Activated T-cell treated with anti-CD3 and anti-CD28 coated beads, Interleukin-2, amount 50 U/mL, for 4 hours (primary cell): Measurements from ENCODE around the gene SRRM3. TPM values are rescaled to one million over a fixed set of nuclear protein-coding genes. Genes with fewer than 3 reads are reported as not detected.
"Not testable (repeated sequence)": the region's sequence is repeated elsewhere in the genome, so short reads cannot be mapped to it uniquely, and the experiment has no call there.

Source experiments
- ATAC-seq, 2 donors: fragments of 200-7000 bp; cut with Tn5 transposase; one replicate each; pipeline ENCODE4 v1.10.0; 2021
- DNase-seq: peaks from one replicate; pipeline ENCODE4 v3.0.0-alpha.2; 2020
- H3K27me3 Mint-ChIP-seq: one replicate; pipeline ENCODE4 v1.8.0; 2021; ENCODE audit warnings: low read depth, mixed read lengths
- H3K36me3 Mint-ChIP-seq: one replicate; pipeline ENCODE4 v1.8.0; 2022; ENCODE audit warnings: mixed read lengths; ENCODE audit not compliant: insufficient read depth
- H3K4me1 Mint-ChIP-seq: one replicate; pipeline ENCODE4 v1.8.0; 2021; ENCODE audit warnings: low read depth, mixed read lengths
- H3K4me3 Mint-ChIP-seq: one replicate; pipeline ENCODE4 v1.8.0; 2021; ENCODE audit warnings: mild to moderate bottlenecking, moderate library complexity, mixed read lengths
- H3K9me3 Mint-ChIP-seq: one replicate; pipeline ENCODE4 v1.8.0; 2021; ENCODE audit warnings: mixed read lengths
- total RNA-seq, 3 donors: library from RNA; stranded (reverse); gene quantifications; one replicate each; pipeline ENCODE4 v1.2.1, GENCODE V29; 2021

SRRM3 gene
- total RNA-seq, 3 donors from 2014 or later, result 0.10 TPM; not detected in 2

GRCh38 chr7:76173566-76174205 lies 28.0 kb upstream of the SRRM3 start:
- H3K27me3 Mint-ChIP-seq, result no peaks in the 10 kb centered on the region
- peaks cover 3% of the 10 kb centered on the region for H3K4me1 Mint-ChIP-seq
- ATAC-seq (no peak), DNase-seq (no peak)
- no peak overlapping the region for H3K4me3 Mint-ChIP-seq
- no peaks in the 10 kb centered on the region for H3K36me3 Mint-ChIP-seq
- no peaks in the 10 kb centered on the region for H3K9me3 Mint-ChIP-seq

- not testable (repeated sequence) for H3K4me3 Mint-ChIP-seq, ATAC-seq, H3K9me3 Mint-ChIP-seq, H3K4me1 Mint-ChIP-seq, H3K27me3 Mint-ChIP-seq, DNase-seq, H3K36me3 Mint-ChIP-seq
These were observed 24.7 kb upstream of the SRRM3 start for GRCh38 chr7:76176951-76177350.

GRCh38 chr7:76179686-76180085 lies 22.0 kb upstream of the SRRM3 start:
- no peak for DNase-seq
- no peak for ATAC-seq
- Mint-ChIP-seq H3K4me3 (no peak overlapping the region), H3K9me3 (no peaks in the 10 kb centered on the region), H3K4me1 (peaks cover 3% of the 10 kb centered on the region), H3K36me3 (no peaks in the 10 kb centered on the region), H3K27me3 (no peaks in the 10 kb centered on the region)

GRCh38 chr7:76182225-76182960 lies 19.3 kb upstream of the SRRM3 start:
- Mint-ChIP-seq H3K4me3 (no peak overlapping the region), H3K27me3 (no peaks in the 10 kb centered on the region), H3K36me3 (no peaks in the 10 kb centered on the region), H3K9me3 (no peaks in the 10 kb centered on the region), H3K4me1 (peaks cover 3% of the 10 kb centered on the region)
- no peak for ATAC-seq
- DNase-seq, result no peak

GRCh38 chr7:76185187-76185896 lies 16.4 kb upstream of the SRRM3 start:
- Mint-ChIP-seq H3K36me3 (no peaks in the 10 kb centered on the region), H3K9me3 (no peaks in the 10 kb centered on the region), H3K27me3 (peaks cover 7% of the 10 kb centered on the region), H3K4me1 (no peaks in the 10 kb centered on the region), H3K4me3 (no peak overlapping the region)
- ATAC-seq (no peak), DNase-seq (no peak)

- DNase-seq (no peak), ATAC-seq (no peak)
- no peaks in the 10 kb centered on the region for H3K36me3 Mint-ChIP-seq
- H3K27me3 Mint-ChIP-seq, result peaks cover 7% of the 10 kb centered on the region
- H3K4me1 Mint-ChIP-seq, result no peaks in the 10 kb centered on the region
- H3K9me3 Mint-ChIP-seq, result no peaks in the 10 kb centered on the region
- H3K4me3 Mint-ChIP-seq, result no peak overlapping the region
These were observed 14.4 kb upstream of the SRRM3 start for GRCh38 chr7:76187272-76187671.

- peaks cover 10% of the 10 kb centered on the region for H3K27me3 Mint-ChIP-seq
- no peaks in the 10 kb centered on the region for H3K36me3 Mint-ChIP-seq
- DNase-seq, result no peak
- no peaks in the 10 kb centered on the region for H3K9me3 Mint-ChIP-seq
- H3K4me3 Mint-ChIP-seq, result no peak overlapping the region
- no peak for ATAC-seq
- no peaks in the 10 kb centered on the region for H3K4me1 Mint-ChIP-seq
These were observed 12.4 kb upstream of the SRRM3 start for GRCh38 chr7:76189276-76189675.

- Mint-ChIP-seq H3K9me3 (no peaks in the 10 kb centered on the region), H3K4me3 (no peak overlapping the region), H3K36me3 (no peaks in the 10 kb centered on the region), H3K27me3 (peaks cover 15% of the 10 kb centered on the region), H3K4me1 (no peaks in the 10 kb centered on the region)
- ATAC-seq (no peak), DNase-seq (no peak)
These were observed 9.9 kb upstream of the SRRM3 start for GRCh38 chr7:76191783-76192240.

- DNase-seq (no peak), ATAC-seq (no peak)
- Mint-ChIP-seq H3K9me3 (no peaks in the 10 kb centered on the region), H3K4me3 (no peak overlapping the region), H3K4me1 (no peaks in the 10 kb centered on the region), H3K27me3 (peaks cover 17% of the 10 kb centered on the region), H3K36me3 (no peaks in the 10 kb centered on the region)
These were observed 8.2 kb upstream of the SRRM3 start for GRCh38 chr7:76193466-76193865.

- H3K4me1 Mint-ChIP-seq, result no peaks in the 10 kb centered on the region
These were observed 7.8 kb upstream of the SRRM3 start for GRCh38 chr7:76193883-76194282.

GRCh38 chr7:76196786-76197185 lies 4.9 kb upstream of the SRRM3 start:
- no peak for DNase-seq
- no peak overlapping the region for H3K4me3 Mint-ChIP-seq
- ATAC-seq, result no peak
- H3K27me3 Mint-ChIP-seq, result peaks cover 21% of the 10 kb centered on the region
- no peaks in the 10 kb centered on the region for H3K4me1 Mint-ChIP-seq
- no peaks in the 10 kb centered on the region for H3K9me3 Mint-ChIP-seq
- H3K36me3 Mint-ChIP-seq, result no peaks in the 10 kb centered on the region

More at GRCh38 chr7:76193883-76194282, 7.8 kb upstream of the SRRM3 start:
- Mint-ChIP-seq H3K36me3 (no peaks in the 10 kb centered on the region), H3K9me3 (no peaks in the 10 kb centered on the region), H3K4me3 (no peak overlapping the region), H3K27me3 (peaks cover 17% of the 10 kb centered on the region)
- DNase-seq (no peak), ATAC-seq (no peak)

- no peaks in the 10 kb centered on the region for H3K36me3 Mint-ChIP-seq
- DNase-seq (no peak), ATAC-seq (no peak)
- no peak overlapping the region for H3K4me3 Mint-ChIP-seq
- no peaks in the 10 kb centered on the region for H3K4me1 Mint-ChIP-seq
- H3K9me3 Mint-ChIP-seq, result no peaks in the 10 kb centered on the region
- peaks cover 27% of the 10 kb centered on the region for H3K27me3 Mint-ChIP-seq
These were observed 3.5 kb upstream of the SRRM3 start for GRCh38 chr7:76198202-76198601.

- DNase-seq (no peak), ATAC-seq (no peak)
- Mint-ChIP-seq H3K36me3 (no peaks in the 10 kb centered on the region), H3K27me3 (peaks cover 33% of the 10 kb centered on the region), H3K4me3 (no peak overlapping the region), H3K9me3 (no peaks in the 10 kb centered on the region), H3K4me1 (no peaks in the 10 kb centered on the region)
These were observed 952 bp downstream of the SRRM3 start for GRCh38 chr7:76202666-76203030.

GRCh38 chr7:76204147-76204546 lies 2.5 kb downstream of the SRRM3 start:
- Mint-ChIP-seq H3K4me3 (no peak overlapping the region), H3K4me1 (no peaks in the 10 kb centered on the region), H3K27me3 (peaks cover 33% of the 10 kb centered on the region), H3K36me3 (no peaks in the 10 kb centered on the region), H3K9me3 (no peaks in the 10 kb centered on the region)
- no peak for DNase-seq
- ATAC-seq, result no peak

- ATAC-seq, result no peak
- DNase-seq, result no peak
- no peaks in the 10 kb centered on the region for H3K36me3 Mint-ChIP-seq
- no peaks in the 10 kb centered on the region for H3K4me1 Mint-ChIP-seq
- H3K4me3 Mint-ChIP-seq, result no peak overlapping the region
- no peaks in the 10 kb centered on the region for H3K9me3 Mint-ChIP-seq
- H3K27me3 Mint-ChIP-seq, result peaks cover 25% of the 10 kb centered on the region
These were observed 4.9 kb downstream of the SRRM3 start for GRCh38 chr7:76206633-76207032.
